ENCODE measurements around the gene DNMT3B.

DNA sequence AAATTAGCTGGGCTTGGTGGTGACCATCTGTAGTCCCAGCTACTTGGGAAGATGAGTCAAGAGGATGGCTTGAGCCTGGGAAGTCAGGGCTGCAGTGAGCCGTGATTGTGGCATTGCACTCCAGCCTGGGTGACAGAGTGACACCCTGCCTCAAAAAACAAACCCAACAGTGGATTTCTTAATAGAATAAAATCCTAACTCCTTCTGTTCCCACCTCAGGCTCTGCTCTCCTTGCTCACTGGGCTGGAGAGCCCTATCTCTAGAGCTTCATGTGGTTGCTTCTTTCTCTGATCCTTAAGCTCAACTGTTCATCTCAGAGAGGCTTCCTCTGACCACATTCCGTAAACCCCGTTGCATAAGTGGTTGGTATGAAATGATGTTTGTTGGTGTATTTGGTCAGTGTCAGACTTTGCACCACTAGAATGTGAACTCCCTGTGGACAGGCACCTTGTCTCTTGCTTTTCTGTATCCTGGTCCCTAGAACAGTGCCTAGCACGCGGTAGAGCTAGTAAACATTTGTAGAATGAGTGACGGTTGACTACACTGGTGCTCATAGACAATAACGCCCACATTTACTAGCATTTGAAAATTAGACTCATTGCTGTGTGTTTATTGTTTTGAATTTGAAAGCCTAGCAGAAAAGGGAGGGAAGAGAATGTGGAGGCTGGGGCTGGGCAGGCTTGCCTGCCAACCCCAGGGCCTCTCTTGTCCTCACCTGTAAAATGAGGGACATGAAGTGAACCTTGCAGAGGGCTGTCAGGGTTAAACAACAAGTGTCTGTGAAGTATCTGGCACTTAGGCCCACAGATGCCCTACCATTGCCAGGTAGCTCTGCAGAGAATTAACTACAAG, 61.8 kb downstream of the DNMT3B start:
- TF ChIP-seq EZH2 (IDR thresholded peaks at IDR 0.05; ENCODE audit: borderline replicate concordance, low read length) (no peak), CTCF (conservative IDR thresholded peaks at IDR 0.05 in 1 of 2, IDR thresholded peaks at IDR 0.05 in 1 of 2; ENCODE audit: extremely low read depth in 1 of 2, insufficient read depth in 1 of 2, low read depth in 1 of 2, low read length in 2 of 2) (no peak)
